SU-DHL-6 (cell line): Measurements from ENCODE around the gene FRMD3.

ENCODE experiments used
- H2AFZ ChIP-seq: fragments of 200-600 bp; sonication (generic); 2 replicates; pipeline ENCODE4 v1.6.1; 2014; ENCODE audit warnings: low read depth, mild to moderate bottlenecking, moderate library complexity, mixed read lengths, antibody characterized with exemption, low read length; ENCODE audit not compliant: severe bottlenecking
- H3F3A ChIP-seq: fragments of 200-600 bp; shearing (Covaris generic); 2 replicates; pipeline ENCODE4 v1.6.0; 2016; ENCODE audit warnings: antibody characterized with exemption, mild to moderate bottlenecking; ENCODE audit not compliant: insufficient read depth
- H3K27ac ChIP-seq: fragments of 200-600 bp; sonication (generic); 2 replicates; pipeline ENCODE4 v1.5.1; 2016; ENCODE audit warnings: low read depth, mild to moderate bottlenecking, low read length, moderate library complexity, mixed read lengths
- H3K27me3 ChIP-seq: fragments of 200-600 bp; sonication (generic), shearing (Covaris generic); 2 replicates; pipeline ENCODE4 v1.6.0; 2014; ENCODE audit warnings: mild to moderate bottlenecking, low read length
- H3K36me3 ChIP-seq: fragments of 200-600 bp; sonication (generic); 2 replicates; pipeline ENCODE4 v1.6.1; 2014; ENCODE audit warnings: mild to moderate bottlenecking, low read length, mixed read lengths
- H3K4me2 ChIP-seq: fragments of 300-600, 200-600 bp; shearing (Covaris generic), sonication (generic); 2 replicates; pipeline ENCODE4 v1.6.0; 2014; ENCODE audit warnings: low read length, low read depth, mild to moderate bottlenecking; ENCODE audit not compliant: poor library complexity, severe bottlenecking
- H3K4me3 ChIP-seq: fragments of 200-600 bp; sonication (generic); 2 replicates; pipeline ENCODE4 v1.5.1; 2014; ENCODE audit warnings: antibody characterized with exemption, low read length, mild to moderate bottlenecking, mixed read lengths; ENCODE audit not compliant: insufficient read depth, poor library complexity, severe bottlenecking
- H3K79me2 ChIP-seq: fragments of 200-600 bp; sonication (generic); 2 replicates; pipeline ENCODE4 v1.6.1; 2014; ENCODE audit warnings: mild to moderate bottlenecking, low read length, moderate library complexity; ENCODE audit not compliant: insufficient read depth
- H3K9ac ChIP-seq: fragments of 200-600 bp; sonication (generic); 2 replicates; pipeline ENCODE4 v1.7.0; 2014; ENCODE audit warnings: mild to moderate bottlenecking, low read length
- H3K9me2 ChIP-seq: fragments of 200-600 bp; sonication (generic); replicated peaks from 2 replicates; pipeline ENCODE4 v1.6.1; 2014; ENCODE audit warnings: low read length; ENCODE audit not compliant: insufficient read depth
- H3K9me3 ChIP-seq: fragments of 200-600 bp; sonication (generic); 2 replicates; pipeline ENCODE4 v1.6.1; 2014; ENCODE audit warnings: low read length, mixed read lengths; ENCODE audit not compliant: insufficient read depth
- H4K20me1 ChIP-seq: fragments of 200-600 bp; sonication (generic); 2 replicates; pipeline ENCODE4 v1.6.1; 2014; ENCODE audit warnings: low read depth, mild to moderate bottlenecking, antibody characterized with exemption, low read length, moderate library complexity, mixed read lengths
- CTCF ChIP-seq: fragments of 200-600 bp; sonication (generic); IDR thresholded peaks from one replicate; pipeline ENCODE4 v1.5.1; 2017; ENCODE audit warnings: antibody characterized with exemption, mild to moderate bottlenecking, low read length, moderate library complexity; ENCODE audit not compliant: insufficient read depth, poor library complexity, severe bottlenecking
- EZH2phosphoT487 ChIP-seq: fragments of 200-600 bp; sonication (generic), shearing (Covaris generic); conservative IDR thresholded peaks from 2 replicates; pipeline ENCODE4 v1.6.1; 2018; ENCODE audit warnings: mild to moderate bottlenecking, antibody characterized with exemption, low read length, moderate library complexity, mixed read lengths

Gene FRMD3

GRCh38 chr9:83392228-83392627 lies 146.0 kb downstream of the FRMD3 start:
- H3K9ac ChIP-seq, result no peak overlapping the region
- H3K36me3 ChIP-seq, result no peaks in the 10 kb centered on the region
- H2AFZ ChIP-seq, result no peak overlapping the region
- no peaks in the 10 kb centered on the region for H3K79me2 ChIP-seq
- H3K9me2 ChIP-seq, result no peaks in the 10 kb centered on the region
- H3K27me3 ChIP-seq, result no peaks in the 10 kb centered on the region
- H3K27ac ChIP-seq, result no peak overlapping the region
- TF ChIP-seq CTCF (no peak), EZH2phosphoT487 (no peak)
- H3K9me3 ChIP-seq, result no peaks in the 10 kb centered on the region
- no peak overlapping the region for H3K4me2 ChIP-seq
- no peaks in the 10 kb centered on the region for H4K20me1 ChIP-seq
- H3F3A ChIP-seq, result no peaks in the 10 kb centered on the region
- no peak overlapping the region for H3K4me3 ChIP-seq

GRCh38 chr9:83388346-83388745 lies 149.9 kb downstream of the FRMD3 start:
- H2AFZ ChIP-seq, result no peak overlapping the region
- no peaks in the 10 kb centered on the region for H3K79me2 ChIP-seq
- no peaks in the 10 kb centered on the region for H3K9me2 ChIP-seq
- no peaks in the 10 kb centered on the region for H3F3A ChIP-seq
- H3K9ac ChIP-seq, result no peak overlapping the region
- no peak for TF ChIP-seq CTCF
- no peak for TF ChIP-seq EZH2phosphoT487
- no peak overlapping the region for H3K4me3 ChIP-seq
- no peaks in the 10 kb centered on the region for H3K9me3 ChIP-seq
- no peaks in the 10 kb centered on the region for H3K36me3 ChIP-seq
- H3K4me2 ChIP-seq, result no peak overlapping the region
- no peaks in the 10 kb centered on the region for H4K20me1 ChIP-seq
- H3K27me3 ChIP-seq, result no peaks in the 10 kb centered on the region
- H3K27ac ChIP-seq, result no peak overlapping the region

GRCh38 chr9:83387401-83388185 lies 150.6 kb downstream of the FRMD3 start:
- H3K9me3 ChIP-seq, result no peaks in the 10 kb centered on the region
- TF ChIP-seq EZH2phosphoT487 (no peak), CTCF (no peak)
- H3K9me2 ChIP-seq, result no peaks in the 10 kb centered on the region
- H3K79me2 ChIP-seq, result no peaks in the 10 kb centered on the region
- no peak overlapping the region for H3K27ac ChIP-seq
- H3K36me3 ChIP-seq, result no peaks in the 10 kb centered on the region
- H3K4me2 ChIP-seq, result no peak overlapping the region
- no peak overlapping the region for H3K4me3 ChIP-seq
- no peaks in the 10 kb centered on the region for H3K27me3 ChIP-seq
- H3K9ac ChIP-seq, result no peak overlapping the region
- no peaks in the 10 kb centered on the region for H4K20me1 ChIP-seq
- H3F3A ChIP-seq, result no peaks in the 10 kb centered on the region
- no peak overlapping the region for H2AFZ ChIP-seq
